ENCODE data around the gene GSTCD.
"Not testable (repeated sequence)": the region's sequence is repeated elsewhere in the genome, so short reads cannot be mapped to it uniquely, and the experiment has no call there.

Gene GSTCD

DNA sequence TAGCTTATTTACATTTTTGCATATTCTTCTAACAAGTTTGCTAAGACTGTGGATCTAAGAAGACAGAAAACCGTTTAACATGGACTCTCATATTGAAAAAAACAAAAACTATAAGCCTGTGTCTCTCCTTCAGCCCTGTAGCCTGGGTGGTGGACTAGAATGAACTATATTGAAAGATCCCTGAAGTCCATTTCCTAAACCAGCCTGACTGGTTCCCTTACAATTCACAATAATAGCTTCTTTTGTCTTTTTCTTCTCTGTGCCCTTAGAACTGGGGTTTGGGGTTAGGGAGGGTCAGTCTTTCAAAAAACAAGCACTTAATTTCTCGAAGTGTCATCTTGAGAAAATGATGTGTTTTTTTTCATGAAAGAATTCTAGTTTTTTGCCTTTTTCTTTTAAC is 59.0 kb downstream of the GSTCD start:
- TF ChIP-seq, protein P1, sequence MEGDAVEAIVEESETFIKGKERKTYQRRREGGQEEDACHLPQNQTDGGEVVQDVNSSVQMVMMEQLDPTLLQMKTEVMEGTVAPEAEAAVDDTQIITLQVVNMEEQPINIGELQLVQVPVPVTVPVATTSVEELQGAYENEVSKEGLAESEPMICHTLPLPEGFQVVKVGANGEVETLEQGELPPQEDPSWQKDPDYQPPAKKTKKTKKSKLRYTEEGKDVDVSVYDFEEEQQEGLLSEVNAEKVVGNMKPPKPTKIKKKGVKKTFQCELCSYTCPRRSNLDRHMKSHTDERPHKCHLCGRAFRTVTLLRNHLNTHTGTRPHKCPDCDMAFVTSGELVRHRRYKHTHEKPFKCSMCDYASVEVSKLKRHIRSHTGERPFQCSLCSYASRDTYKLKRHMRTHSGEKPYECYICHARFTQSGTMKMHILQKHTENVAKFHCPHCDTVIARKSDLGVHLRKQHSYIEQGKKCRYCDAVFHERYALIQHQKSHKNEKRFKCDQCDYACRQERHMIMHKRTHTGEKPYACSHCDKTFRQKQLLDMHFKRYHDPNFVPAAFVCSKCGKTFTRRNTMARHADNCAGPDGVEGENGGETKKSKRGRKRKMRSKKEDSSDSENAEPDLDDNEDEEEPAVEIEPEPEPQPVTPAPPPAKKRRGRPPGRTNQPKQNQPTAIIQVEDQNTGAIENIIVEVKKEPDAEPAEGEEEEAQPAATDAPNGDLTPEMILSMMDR (IDR thresholded peaks at IDR 0.05; ENCODE audit: low read depth, low read length): no peak
- H3K4me3 ChIP-seq (ENCODE audit: low read depth, low read length): no peak overlapping the region
- no peak for DNase-seq (ENCODE audit: low read depth, low spot score)
- in situ Hi-C loops (cut with HindIII; ENCODE audit: low sequenced_read_pairs): no loop called here

GRCh38 chr4:105770524-105770923 is 61.9 kb downstream of the GSTCD start:
- in situ Hi-C loops (cut with HindIII; ENCODE audit: low sequenced_read_pairs); H3K4me3 ChIP-seq (ENCODE audit: low read depth, low read length); DNase-seq (ENCODE audit: low read depth, low spot score): not testable (repeated sequence)

DNA sequence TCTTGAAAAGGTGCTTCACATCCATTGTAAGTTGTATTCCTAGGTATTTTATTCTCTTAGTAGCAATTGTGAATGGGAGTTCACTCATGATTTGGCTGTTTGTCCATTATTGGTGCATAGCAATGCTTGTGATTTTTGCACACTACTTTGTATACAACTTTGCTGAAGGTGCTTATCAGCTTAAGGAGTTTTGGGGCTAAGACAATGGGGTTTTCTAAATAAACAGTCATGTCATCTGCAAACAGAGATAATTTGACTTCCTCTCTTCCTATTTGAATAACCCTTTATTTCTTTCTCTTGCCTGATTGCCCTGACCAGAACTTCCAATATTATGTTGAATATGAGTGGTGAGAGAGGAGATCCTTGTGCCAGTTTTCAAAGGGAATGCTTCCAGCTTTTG is 63.5 kb downstream of the GSTCD start:
- in situ Hi-C loops (cut with HindIII; ENCODE audit: low sequenced_read_pairs); DNase-seq (ENCODE audit: low read depth, low spot score); H3K4me3 ChIP-seq (ENCODE audit: low read depth, low read length): not testable (repeated sequence)

- H3K4me3 ChIP-seq (ENCODE audit: low read depth, low read length); in situ Hi-C loops (cut with HindIII; ENCODE audit: low sequenced_read_pairs); DNase-seq (ENCODE audit: low read depth, low spot score): not testable (repeated sequence)
Observed at GRCh38 chr4:105775760-105776415, 67.3 kb downstream of the GSTCD start.

GRCh38 chr4:105780176-105780575 is 71.6 kb downstream of the GSTCD start:
- no peak overlapping the region for H3K4me3 ChIP-seq (ENCODE audit: low read depth, low read length)
- in situ Hi-C loops (cut with HindIII; ENCODE audit: low sequenced_read_pairs): no loop called here
- TF ChIP-seq, protein P1 (IDR thresholded peaks at IDR 0.05; ENCODE audit: low read depth, low read length): no peak
- DNase-seq (ENCODE audit: low read depth, low spot score): no peak

- DNase-seq (ENCODE audit: low read depth, low spot score): no peak
- in situ Hi-C loops (cut with HindIII; ENCODE audit: low sequenced_read_pairs): no loop called here
- TF ChIP-seq, protein P1 (IDR thresholded peaks at IDR 0.05; ENCODE audit: low read depth, low read length): no peak
- no peak overlapping the region for H3K4me3 ChIP-seq (ENCODE audit: low read depth, low read length)
Observed at GRCh38 chr4:105784761-105785160, 76.2 kb downstream of the GSTCD start.

DNA sequence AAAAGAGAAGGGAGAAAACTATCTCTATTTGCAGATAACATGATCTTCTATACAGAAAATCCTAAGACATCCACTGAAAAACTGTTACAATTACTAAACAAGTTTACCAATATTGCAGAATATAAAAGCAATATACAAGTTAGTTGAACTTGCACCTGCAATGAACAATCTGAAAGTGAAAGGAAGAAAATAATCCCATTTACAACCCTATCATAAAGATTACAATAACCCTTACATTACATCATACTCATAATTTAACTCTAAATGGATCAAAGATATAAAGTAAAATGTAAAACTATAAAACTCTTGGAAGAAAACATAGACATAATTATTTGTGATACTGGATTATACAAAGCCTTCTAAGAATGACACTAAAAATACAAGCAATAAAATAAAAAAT is 77.2 kb downstream of the GSTCD start:
- in situ Hi-C loops (cut with HindIII; ENCODE audit: low sequenced_read_pairs): no loop called here
- DNase-seq (ENCODE audit: low read depth, low spot score): no peak
- TF ChIP-seq, protein P1 (IDR thresholded peaks at IDR 0.05; ENCODE audit: low read depth, low read length): no peak
- H3K4me3 ChIP-seq (ENCODE audit: low read depth, low read length): no peak overlapping the region

GRCh38 chr4:105786748-105787147 is 78.2 kb downstream of the GSTCD start:
- in situ Hi-C loops (cut with HindIII; ENCODE audit: low sequenced_read_pairs): no loop called here

More at GRCh38 chr4:105786748-105787147, 78.2 kb downstream of the GSTCD start:
- DNase-seq (ENCODE audit: low read depth, low spot score): no peak
- TF ChIP-seq, protein P1 (IDR thresholded peaks at IDR 0.05; ENCODE audit: low read depth, low read length): no peak
- no peak overlapping the region for H3K4me3 ChIP-seq (ENCODE audit: low read depth, low read length)

All from astrocyte of the spinal cord (primary cell).